Hepatic stellate cell (primary cell): Measurements from ENCODE around the gene SLC25A48.
"Not testable (repeated sequence)": the region's sequence is repeated elsewhere in the genome, so short reads cannot be mapped to it uniquely, and the experiment has no call there.

Source experiments
- DNase-seq: peaks from one replicate; pipeline ENCODE4 v3.0.0; 2011; ENCODE audit warnings: low spot score

SLC25A48 gene

GRCh38 chr5:135857630-135858311 is 23.3 kb downstream of the SLC25A48 start:
- no peak for DNase-seq

GRCh38 chr5:135859186-135859585 is 24.7 kb downstream of the SLC25A48 start:
- not testable (repeated sequence) for DNase-seq

GRCh38 chr5:135859641-135860040 is 25.2 kb downstream of the SLC25A48 start:
- DNase-seq, result no peak

- no peak for DNase-seq
Measured at GRCh38 chr5:135861641-135862040, 27.2 kb downstream of the SLC25A48 start.

- DNase-seq, result no peak
Measured at GRCh38 chr5:135862086-135862485, 27.6 kb downstream of the SLC25A48 start.

- DNase-seq, result no peak
Measured at GRCh38 chr5:135862744-135863143, 28.3 kb downstream of the SLC25A48 start.

- DNase-seq, result no peak
Measured at GRCh38 chr5:135864503-135865435, 30.3 kb downstream of the SLC25A48 start.

- DNase-seq, result no peak
Measured at GRCh38 chr5:135866016-135866415, 31.6 kb downstream of the SLC25A48 start.

- no peak for DNase-seq
Measured at GRCh38 chr5:135867599-135867998, 33.1 kb downstream of the SLC25A48 start.

GRCh38 chr5:135868681-135869080 is 34.2 kb downstream of the SLC25A48 start:
- no peak for DNase-seq

- no peak for DNase-seq
Measured at GRCh38 chr5:135869276-135869675, 34.8 kb downstream of the SLC25A48 start.

GRCh38 chr5:135869935-135870334 is 35.5 kb downstream of the SLC25A48 start:
- DNase-seq, result no peak

GRCh38 chr5:135871268-135871915 is 36.9 kb downstream of the SLC25A48 start:
- no peak for DNase-seq

- DNase-seq, result no peak
Measured at GRCh38 chr5:135873831-135874230, 39.4 kb downstream of the SLC25A48 start.

GRCh38 chr5:135874461-135874860 is 40.0 kb downstream of the SLC25A48 start:
- no peak for DNase-seq

GRCh38 chr5:135875567-135875966 is 41.1 kb downstream of the SLC25A48 start:
- no peak for DNase-seq

GRCh38 chr5:135876146-135876545 is 41.7 kb downstream of the SLC25A48 start:
- no peak for DNase-seq

- no peak for DNase-seq
Measured at GRCh38 chr5:135877570-135878155, 43.2 kb downstream of the SLC25A48 start.

GRCh38 chr5:135878156-135878620 is 43.7 kb downstream of the SLC25A48 start:
- no peak for DNase-seq

GRCh38 chr5:135879591-135879990 is 45.1 kb downstream of the SLC25A48 start:
- no peak for DNase-seq

- no peak for DNase-seq
Measured at GRCh38 chr5:135880278-135880677, 45.8 kb downstream of the SLC25A48 start.

- no peak for DNase-seq
Measured at GRCh38 chr5:135880801-135881200, 46.3 kb downstream of the SLC25A48 start.
